SW480 (cell line): ENCODE data around the gene AMZ2.
A peak's percentile ranks its signal among the peaks of the same experiment; 100 is the strongest.
"Not testable (repeated sequence)": the region's sequence is repeated elsewhere in the genome, so short reads cannot be mapped to it uniquely, and the experiment has no call there.

Experiments
- DNase-seq: peaks from one replicate; pipeline ENCODE4 v3.0.0-alpha.2; 2016; ENCODE audit warnings: low spot score

AMZ2 gene

DNA sequence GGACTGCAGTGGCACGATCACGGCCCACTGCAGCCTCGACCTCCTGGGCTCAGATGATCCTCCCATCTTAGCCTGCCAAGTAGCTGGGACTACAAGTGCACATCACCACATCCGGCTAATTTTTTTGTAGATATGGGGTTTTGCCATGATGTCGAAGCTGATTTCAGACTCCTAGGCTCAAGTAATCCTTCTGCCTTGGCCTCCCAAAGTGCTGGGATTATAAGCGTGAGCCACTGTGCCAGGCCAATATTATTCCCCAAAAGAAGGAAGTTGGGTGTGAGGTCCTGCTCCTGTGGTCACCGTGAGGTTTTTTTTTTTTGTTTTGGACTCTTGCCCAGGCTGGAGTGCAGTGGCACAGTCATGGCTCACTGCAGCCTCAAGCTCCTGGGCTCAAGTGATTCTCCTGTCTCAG lies 1.5 kb downstream of the AMZ2 start:
- no peak for DNase-seq

GRCh38 chr17:68253426-68253825 lies 5.6 kb downstream of the AMZ2 start:
- not testable (repeated sequence) for DNase-seq

GRCh38 chr17:68255151-68255550 lies 7.3 kb downstream of the AMZ2 start:
- DNase-seq: no peak

DNA sequence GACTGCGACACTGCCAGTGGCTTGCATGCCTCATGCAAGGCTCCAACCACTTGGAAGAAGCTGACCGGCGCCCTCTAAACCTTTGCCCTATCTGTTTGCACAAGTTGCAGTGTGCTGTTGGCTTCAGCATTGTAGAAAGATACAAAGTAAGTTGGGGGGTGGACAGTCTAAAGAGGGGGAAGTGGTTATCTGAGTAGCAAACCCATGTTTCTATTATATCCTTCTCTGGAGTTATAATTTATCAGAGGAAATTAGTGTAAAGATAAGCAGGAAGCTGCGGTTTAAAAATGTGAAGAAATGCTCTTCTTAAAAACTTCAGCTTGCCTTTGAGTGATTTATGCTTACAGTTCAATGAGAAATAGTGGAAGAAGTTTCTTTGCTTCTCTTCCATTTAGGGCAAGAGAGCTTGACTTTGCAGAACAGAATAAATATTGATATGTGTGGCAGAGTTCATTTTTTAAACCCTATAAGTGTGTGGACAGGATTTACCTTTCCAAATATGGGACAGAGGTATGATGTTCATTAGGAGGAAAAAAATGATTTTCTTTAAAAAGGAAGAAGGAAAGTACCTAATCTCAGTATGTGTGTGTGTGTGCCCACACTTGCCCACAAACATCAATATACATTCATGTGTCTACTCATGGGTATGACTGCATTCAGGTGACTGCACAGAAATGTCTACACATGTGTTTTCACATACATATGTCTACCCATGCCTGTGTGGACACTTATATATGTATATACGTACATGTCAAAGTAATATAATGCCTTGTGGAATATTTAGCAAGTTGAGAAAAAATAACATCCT lies 8.1 kb downstream of the AMZ2 start:
- DNase-seq: no peak

GRCh38 chr17:68256701-68257100 lies 8.9 kb downstream of the AMZ2 start:
- not testable (repeated sequence) for DNase-seq

GRCh38 chr17:68257934-68258333 lies 10.1 kb downstream of the AMZ2 start:
- peak; percentile 90 for DNase-seq

DNA sequence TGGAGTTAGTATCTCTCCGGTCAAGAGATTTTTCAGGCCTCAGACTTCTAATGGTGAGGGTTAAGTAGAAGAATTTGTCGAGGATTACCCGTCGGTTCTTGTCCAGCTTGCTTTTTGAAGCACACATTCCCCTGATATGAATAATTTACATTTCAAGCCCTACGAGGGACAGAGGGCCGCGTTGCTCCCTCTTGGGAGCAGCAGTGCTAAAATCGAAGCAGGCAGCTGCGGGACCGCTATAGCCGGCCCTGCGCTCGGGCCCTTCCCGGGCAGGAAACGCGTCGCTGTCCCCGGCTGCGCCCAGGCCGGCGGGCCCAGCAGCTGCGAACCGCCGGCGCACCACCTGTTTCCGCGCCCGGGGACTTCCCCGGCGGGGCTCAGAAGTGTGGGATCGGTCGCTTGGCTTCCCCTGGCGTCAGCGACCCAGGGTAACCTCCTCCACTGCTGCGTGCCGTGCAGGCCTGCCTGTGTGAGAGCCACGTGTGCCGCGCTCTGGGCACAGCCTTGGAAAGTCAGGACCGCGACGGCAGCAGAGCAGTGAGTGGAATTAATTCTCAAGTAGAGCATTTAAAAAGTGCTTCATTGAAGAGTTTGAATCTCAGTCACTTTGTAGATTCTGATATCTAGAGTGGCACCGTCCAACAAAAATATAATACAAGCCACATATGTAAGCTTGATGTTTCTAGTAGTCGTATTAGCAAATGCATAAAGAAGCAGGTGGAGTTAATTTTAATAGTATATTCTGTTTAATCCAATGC lies 11.2 kb downstream of the AMZ2 start:
- peak; percentile 27 for DNase-seq

- DNase-seq: peak; percentile 40
Observed at GRCh38 chr17:68259648-68259951, 11.8 kb downstream of the AMZ2 start.

GRCh38 chr17:68260051-68260762 lies 12.4 kb downstream of the AMZ2 start:
- no peak for DNase-seq

DNA sequence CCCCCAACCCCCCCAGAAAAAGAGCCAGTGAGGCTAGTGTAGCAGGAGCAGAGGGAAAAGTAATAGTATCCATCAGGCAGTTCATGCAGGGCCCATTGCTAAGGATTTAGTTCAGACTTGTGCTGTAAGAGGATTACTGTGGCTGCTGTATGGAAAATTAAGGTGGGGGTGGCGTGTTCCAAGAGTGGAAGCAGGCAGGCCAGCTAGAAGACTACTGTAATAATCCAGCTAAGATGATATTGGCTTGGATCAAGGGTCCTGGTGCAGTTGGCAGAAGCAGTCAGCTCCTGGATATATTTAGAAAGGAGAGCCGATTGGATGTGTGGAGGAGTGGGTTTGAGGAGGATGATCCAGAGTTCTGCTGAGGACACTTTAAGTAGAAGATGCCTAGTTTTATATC lies 14.6 kb downstream of the AMZ2 start:
- not testable (repeated sequence) for DNase-seq

GRCh38 chr17:68263101-68263681 lies 15.3 kb downstream of the AMZ2 start:
- DNase-seq: not testable (repeated sequence)

GRCh38 chr17:68265833-68266232 lies 18.0 kb downstream of the AMZ2 start:
- DNase-seq: not testable (repeated sequence)

DNA sequence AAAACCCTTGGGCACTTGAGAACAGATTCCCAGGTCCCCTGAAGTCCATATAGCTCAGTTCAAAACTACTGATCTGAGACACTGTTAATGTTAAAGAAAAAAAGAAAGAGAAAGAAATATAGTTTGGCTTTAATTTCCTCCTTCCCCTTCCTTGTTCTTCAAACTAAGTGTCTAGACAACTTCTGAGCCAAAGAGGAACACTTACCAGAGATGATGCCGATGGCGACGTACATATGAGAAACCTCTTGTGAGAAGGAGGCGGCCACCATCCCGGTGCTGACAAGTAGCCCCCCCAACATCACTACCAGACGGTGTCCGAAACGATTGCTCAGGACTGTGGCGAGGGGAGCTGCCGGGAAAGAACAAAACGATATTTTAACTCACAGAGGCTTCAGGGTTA lies 25.9 kb downstream of the AMZ2 start:
- DNase-seq: no peak

GRCh38 chr17:68276339-68276738 lies 28.5 kb downstream of the AMZ2 start:
- not testable (repeated sequence) for DNase-seq

- no peak for DNase-seq
Observed at GRCh38 chr17:68277807-68278206, 30.0 kb downstream of the AMZ2 start.

GRCh38 chr17:68281965-68282364 lies 34.1 kb downstream of the AMZ2 start:
- DNase-seq: not testable (repeated sequence)

GRCh38 chr17:68288375-68288774 lies 40.5 kb downstream of the AMZ2 start:
- no peak for DNase-seq

GRCh38 chr17:68288804-68289203 lies 41.0 kb downstream of the AMZ2 start:
- DNase-seq: no peak

DNA sequence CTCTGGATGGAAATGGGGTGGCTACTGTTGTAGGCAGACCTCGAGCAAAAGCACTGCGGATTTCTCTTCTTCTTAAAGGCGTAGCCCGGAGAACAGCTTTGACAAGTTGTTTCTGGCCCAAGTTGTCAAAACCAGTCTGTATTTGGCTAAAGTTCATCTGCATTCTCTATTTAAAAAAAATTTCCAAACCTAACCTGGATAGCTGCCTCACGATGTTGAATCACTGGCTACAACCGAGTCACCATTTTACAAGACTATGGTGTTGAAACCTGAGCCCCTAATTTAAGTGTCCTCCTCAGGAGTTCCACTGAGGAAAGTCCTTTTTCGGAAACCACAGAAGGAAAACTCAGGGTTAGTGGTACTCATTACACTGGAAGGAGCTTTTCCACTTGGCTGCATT lies 41.6 kb downstream of the AMZ2 start:
- DNase-seq: no peak

DNA sequence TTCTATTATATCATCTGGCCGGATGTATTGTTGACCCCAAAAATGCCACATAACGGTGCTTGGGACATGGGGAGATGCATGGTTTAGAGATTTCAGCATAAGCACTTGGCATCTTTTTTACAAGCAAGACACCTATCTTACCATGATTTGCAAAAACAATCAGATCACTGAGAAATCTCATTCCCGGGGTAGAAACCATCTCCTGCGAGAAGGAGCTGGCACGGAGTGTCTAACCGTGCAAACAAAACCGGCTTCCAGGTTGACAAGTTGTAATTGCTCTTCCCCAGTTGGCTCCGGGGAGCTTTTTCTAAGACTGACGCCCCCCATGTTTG lies 42.1 kb downstream of the AMZ2 start:
- DNase-seq: no peak

GRCh38 chr17:68290268-68290954 lies 42.6 kb downstream of the AMZ2 start:
- peak; percentile 37 for DNase-seq
